WERI-Rb-1 (cell line): Measurements from ENCODE around the gene GNG12.

Source experiments
- DNase-seq: peaks from one replicate; pipeline ENCODE4 v3.0.0-alpha.2; 2020
- H3K27ac ChIP-seq: fragments of 250-450 bp; sonication (Bioruptor Pico); 2 replicates; pipeline ENCODE4 v1.5.1; 2020; ENCODE audit warnings: mild to moderate bottlenecking, moderate library complexity
- H3K27me3 ChIP-seq: fragments of 250-450 bp; sonication (Bioruptor Pico); 2 replicates; pipeline ENCODE4 v1.5.1; 2021; ENCODE audit warnings: mild to moderate bottlenecking, low read depth, moderate library complexity; ENCODE audit not compliant: insufficient read depth, severe bottlenecking
- H3K36me3 ChIP-seq: fragments of 250-450 bp; sonication (Bioruptor Pico); 2 replicates; pipeline ENCODE4 v1.5.1; 2020; ENCODE audit warnings: mild to moderate bottlenecking, moderate library complexity
- H3K4me3 ChIP-seq: 2 replicates; pipeline ENCODE4 v1.5.1; 2011; ENCODE audit warnings: low read depth, mild to moderate bottlenecking, control low read depth, low read length
- H3K9me3 ChIP-seq: fragments of 250-450 bp; sonication (Bioruptor Pico); 2 replicates; pipeline ENCODE4 v1.5.1; 2021; ENCODE audit warnings: mild to moderate bottlenecking, moderate library complexity; ENCODE audit not compliant: severe bottlenecking
- TF ChIP-seq, protein P1 (sequence below): IDR thresholded peaks from 2 replicates; pipeline ENCODE4 v1.5.1; 2011; ENCODE audit warnings: low read depth, mild to moderate bottlenecking, control low read depth, inconsistent platforms, low read length

The GNG12 gene

DNA sequence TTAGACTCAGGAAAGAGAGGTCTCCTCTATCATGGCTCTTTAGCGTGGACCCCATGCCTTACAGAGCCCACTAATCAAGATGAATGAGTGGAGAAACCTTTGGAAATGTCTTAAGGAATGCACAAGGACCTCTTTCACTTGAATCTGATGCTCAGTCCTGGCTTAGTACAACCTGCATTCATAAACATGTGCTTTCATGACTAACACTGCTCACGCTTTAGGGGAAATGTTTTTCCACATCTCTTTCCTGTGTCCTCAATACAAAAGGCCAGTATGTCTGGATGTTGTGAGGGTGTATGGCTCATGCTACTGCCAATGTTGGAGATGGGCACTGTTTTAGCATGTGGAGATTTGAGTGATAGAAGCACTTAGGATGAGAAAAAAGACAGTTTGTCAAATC is 14.2 kb upstream of the GNG12 start:
- TF ChIP-seq, protein P1, sequence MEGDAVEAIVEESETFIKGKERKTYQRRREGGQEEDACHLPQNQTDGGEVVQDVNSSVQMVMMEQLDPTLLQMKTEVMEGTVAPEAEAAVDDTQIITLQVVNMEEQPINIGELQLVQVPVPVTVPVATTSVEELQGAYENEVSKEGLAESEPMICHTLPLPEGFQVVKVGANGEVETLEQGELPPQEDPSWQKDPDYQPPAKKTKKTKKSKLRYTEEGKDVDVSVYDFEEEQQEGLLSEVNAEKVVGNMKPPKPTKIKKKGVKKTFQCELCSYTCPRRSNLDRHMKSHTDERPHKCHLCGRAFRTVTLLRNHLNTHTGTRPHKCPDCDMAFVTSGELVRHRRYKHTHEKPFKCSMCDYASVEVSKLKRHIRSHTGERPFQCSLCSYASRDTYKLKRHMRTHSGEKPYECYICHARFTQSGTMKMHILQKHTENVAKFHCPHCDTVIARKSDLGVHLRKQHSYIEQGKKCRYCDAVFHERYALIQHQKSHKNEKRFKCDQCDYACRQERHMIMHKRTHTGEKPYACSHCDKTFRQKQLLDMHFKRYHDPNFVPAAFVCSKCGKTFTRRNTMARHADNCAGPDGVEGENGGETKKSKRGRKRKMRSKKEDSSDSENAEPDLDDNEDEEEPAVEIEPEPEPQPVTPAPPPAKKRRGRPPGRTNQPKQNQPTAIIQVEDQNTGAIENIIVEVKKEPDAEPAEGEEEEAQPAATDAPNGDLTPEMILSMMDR = no peak
- no peaks in the 10 kb centered on the region for H3K36me3 ChIP-seq
- no peaks in the 10 kb centered on the region for H3K27me3 ChIP-seq
- DNase-seq = no peak
- no peak overlapping the region for H3K27ac ChIP-seq
- H3K9me3 ChIP-seq = peaks cover 2% of the 10 kb centered on the region
- no peak overlapping the region for H3K4me3 ChIP-seq

DNA sequence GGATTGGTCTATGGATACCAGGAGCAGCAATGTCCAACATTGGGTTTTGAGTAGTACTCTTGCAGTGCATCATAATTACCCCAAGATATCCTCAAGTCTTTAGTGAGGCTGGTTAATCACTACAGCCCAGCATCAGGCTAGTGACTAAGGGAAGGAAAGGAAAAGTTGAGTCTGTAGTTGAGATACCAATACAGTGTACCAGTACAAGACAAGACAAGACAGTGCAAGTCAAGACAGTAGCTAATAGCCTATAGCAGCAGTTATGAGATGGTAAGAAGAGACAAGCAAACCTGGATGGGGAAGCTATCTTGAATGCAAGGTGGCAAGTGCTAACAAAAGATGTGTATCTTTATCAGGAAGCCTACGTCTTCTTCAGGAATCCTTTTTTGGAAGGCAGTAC is 13.3 kb upstream of the GNG12 start:
- H3K36me3 ChIP-seq = no peaks in the 10 kb centered on the region
- no peaks in the 10 kb centered on the region for H3K27me3 ChIP-seq
- no peak for DNase-seq
- peaks cover 2% of the 10 kb centered on the region for H3K9me3 ChIP-seq
- no peak overlapping the region for H3K4me3 ChIP-seq
- TF ChIP-seq, protein P1 = no peak
- H3K27ac ChIP-seq = no peak overlapping the region

DNA sequence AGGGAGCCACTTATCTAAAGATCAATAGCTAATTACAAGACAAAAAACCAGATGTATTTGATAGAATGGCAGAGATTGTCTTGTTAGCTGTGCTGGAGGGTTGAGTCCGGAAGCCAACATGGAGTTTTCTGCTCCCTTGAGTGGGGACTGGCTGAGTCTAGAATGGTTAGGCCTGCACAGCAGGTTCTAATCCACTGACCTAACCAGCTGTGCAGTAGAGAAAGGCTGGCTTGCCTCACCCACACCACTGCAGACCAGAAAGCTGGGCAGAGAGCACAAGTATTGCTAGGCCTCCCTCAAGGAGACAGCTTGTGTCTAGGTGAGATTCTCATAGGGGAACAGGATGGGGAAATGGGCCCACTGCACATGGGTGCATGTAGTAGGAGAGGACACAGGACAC is 11.7 kb upstream of the GNG12 start:
- TF ChIP-seq, protein P1 = no peak
- Histone ChIP-seq H3K27ac (no peak overlapping the region), H3K4me3 (no peak overlapping the region), H3K36me3 (no peaks in the 10 kb centered on the region), H3K9me3 (peaks cover 2% of the 10 kb centered on the region), H3K27me3 (no peaks in the 10 kb centered on the region)
- DNase-seq = no peak

DNA sequence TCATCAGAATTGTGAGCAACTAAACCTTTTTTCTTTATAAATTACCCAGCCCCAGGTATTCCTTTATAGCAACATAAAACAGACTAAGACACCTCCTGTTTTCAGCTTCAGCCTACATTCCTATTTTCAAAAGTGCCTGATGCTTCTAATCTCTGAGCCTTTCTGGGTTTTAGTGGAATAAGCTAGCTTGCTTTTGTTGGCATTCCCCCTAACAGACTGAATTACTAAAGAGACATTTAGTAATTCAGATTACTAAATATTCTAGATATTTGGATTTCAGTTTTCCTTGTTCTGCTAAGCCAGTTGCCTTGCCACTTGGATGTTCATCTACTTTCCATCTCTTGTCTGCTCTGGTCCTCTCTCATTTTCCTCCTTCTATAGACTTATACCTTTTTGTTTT is 10.5 kb upstream of the GNG12 start:
- H3K4me3 ChIP-seq = no peak overlapping the region
- TF ChIP-seq, protein P1 = no peak
- no peak for DNase-seq
- H3K9me3 ChIP-seq = peaks cover 2% of the 10 kb centered on the region
- no peak overlapping the region for H3K27ac ChIP-seq
- H3K36me3 ChIP-seq = no peaks in the 10 kb centered on the region
- H3K27me3 ChIP-seq = no peaks in the 10 kb centered on the region

DNA sequence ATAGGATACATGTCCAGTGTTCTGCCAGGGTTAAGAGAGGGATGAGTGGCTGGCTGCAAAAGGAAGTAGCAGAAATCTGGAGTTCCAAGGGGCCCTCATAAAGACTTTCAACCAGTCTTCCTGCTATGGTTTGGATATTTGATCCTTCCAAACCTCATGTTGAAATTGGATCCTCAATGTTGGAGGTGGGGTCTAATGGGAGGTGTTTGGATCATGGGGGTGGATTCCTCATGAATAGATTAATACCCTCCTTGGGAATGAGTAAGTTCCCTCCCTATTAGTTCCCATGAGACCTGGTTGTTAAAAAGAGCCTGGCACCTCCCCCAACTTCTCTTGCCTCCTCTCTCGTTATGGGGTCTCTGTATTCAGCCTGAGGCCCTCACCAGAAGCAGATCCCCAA is 10.1 kb upstream of the GNG12 start:
- H3K36me3 ChIP-seq = no peaks in the 10 kb centered on the region
- TF ChIP-seq, protein P1 = no peak
- no peak overlapping the region for H3K27ac ChIP-seq
- peaks cover 2% of the 10 kb centered on the region for H3K9me3 ChIP-seq
- H3K4me3 ChIP-seq = no peak overlapping the region
- H3K27me3 ChIP-seq = no peaks in the 10 kb centered on the region
- no peak for DNase-seq

DNA sequence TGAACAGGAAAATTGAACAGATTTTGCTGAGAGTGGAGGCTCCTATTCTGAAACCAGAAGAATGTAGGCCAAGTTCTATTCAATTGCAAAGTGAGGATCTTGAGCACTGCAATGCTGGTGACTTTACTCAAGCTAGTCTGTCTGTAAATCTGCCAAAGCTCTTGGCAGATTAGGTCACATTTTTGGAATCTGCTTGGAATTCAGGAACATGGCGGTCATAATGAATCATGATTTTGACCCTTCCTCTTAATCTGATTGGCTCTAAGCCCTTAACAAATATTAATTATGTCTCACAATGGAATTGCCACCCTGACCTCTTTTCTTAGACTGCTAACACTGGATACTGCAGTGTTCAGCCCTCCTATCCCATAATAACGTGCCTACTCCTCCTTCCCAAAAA is 7.2 kb upstream of the GNG12 start:
- TF ChIP-seq, protein P1 = no peak
- Histone ChIP-seq H3K27ac (no peak overlapping the region), H3K27me3 (no peaks in the 10 kb centered on the region)

More for the DNA sequence above, 7.2 kb upstream of the GNG12 start:
- DNase-seq = no peak
- no peaks in the 10 kb centered on the region for H3K36me3 ChIP-seq
- no peak overlapping the region for H3K4me3 ChIP-seq
- peaks cover 2% of the 10 kb centered on the region for H3K9me3 ChIP-seq
